ENCODE data around the gene ARHGAP26.

ARHGAP26 gene

DNA sequence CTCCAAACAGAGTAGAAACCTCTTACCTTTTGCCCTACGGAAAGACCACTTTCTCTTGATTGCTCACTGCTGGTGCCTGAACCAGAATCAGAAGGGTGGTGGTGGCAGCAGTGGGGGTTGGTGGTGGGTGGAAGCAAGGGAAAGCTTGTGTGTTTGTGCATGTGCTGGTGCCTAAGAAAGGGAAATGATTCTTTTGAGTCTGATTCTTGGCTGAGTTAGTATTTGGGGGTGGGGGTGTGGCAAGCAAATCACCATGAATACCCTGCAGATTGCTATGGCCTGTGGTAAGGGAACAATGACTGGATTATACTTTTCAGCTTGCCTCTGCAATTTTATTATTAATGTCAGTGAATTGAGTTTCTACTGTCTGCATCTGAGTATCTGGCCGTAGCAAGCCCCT is 106.6 kb downstream of the ARHGAP26 start:
- DNase-seq = no peak

DNA sequence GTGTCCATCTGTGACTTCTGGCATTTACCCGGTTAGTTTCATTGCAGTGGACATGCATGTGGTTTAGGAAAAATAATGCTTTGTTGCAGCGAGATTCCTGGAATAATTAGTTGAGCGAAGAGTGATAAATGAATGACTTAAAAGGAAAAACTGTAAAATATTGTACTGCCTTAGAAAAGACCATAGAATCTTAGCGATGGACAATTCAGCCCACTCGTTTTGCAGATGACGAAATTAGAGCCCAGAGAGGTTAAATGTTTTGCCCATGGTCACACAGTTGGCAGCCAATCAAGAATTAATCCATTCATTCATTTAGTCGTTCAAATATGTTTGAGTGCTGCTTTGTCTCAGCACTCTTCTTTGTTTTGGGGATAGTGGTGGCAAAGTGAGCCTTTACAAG is 107.9 kb downstream of the ARHGAP26 start:
- no peak for DNase-seq

DNA sequence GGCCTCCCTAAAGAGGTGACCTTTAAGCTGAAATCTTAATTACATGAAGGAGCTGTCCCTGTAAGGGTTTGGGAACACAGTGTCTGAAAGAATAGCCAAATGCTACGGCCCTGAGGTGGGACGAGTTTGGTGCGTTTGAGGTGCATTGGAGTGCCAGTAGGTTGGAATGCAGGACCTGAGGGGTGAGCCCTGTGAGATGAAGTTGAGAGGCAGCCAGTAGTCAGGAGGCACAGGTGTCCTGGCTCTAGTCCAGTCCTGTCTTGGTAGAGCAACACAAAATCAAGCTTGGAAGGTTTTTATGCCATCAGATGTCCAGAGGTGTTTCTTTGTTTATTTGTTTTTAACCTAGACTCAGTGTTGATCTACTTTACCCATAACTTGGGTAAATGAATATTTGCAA is 108.5 kb downstream of the ARHGAP26 start:
- DNase-seq = no peak

DNA sequence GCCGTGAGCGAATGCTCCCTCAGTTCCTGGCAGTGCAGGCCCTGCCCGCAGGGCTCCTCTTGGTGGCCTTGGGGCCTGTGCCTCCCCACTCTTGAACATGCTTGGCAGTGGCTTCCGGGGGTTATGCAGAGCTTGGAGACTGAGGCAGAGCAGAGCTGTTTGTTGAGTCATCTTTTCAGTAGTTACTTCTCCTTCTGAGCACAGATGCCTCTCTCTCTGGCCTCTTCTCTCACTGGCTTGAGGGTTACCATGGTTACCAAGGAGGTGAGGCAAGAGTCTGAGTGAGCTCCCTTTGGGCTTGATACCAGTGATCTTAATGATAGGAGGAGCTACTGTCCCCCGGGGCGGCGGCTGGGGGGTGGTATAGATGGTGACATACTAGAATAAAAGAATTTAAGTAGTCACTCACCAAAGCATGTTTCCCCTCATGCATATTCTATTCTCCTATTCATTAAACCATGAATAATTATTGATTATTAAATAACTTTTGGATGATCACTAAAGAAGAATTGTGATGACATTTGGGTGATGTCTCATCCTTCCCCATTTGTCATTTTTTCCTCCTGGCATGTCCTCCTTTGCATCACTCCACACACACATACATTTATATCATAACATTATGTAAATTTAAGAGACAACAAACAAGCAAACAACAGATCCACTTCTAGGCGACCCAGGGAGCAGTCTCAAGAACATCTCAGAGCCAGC is 111.1 kb downstream of the ARHGAP26 start:
- DNase-seq = peak; percentile 65

DNA sequence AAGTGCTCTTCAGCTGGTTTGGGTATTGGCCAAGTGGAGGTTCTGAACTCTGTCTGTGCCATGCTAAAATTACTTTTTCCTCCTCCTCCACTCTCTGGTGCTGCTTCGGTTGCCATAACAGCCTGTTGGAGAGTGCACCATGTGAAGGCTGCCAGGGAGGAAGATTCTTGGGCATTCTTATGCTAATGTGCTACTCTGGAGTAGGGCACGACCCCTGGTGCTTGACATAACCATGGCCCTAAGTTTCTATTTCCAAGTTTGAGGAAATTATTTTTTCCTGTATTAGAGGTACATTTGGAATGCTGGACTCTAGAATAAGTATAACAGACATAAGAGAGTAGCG is 111.6 kb downstream of the ARHGAP26 start:
- DNase-seq = no peak

DNA sequence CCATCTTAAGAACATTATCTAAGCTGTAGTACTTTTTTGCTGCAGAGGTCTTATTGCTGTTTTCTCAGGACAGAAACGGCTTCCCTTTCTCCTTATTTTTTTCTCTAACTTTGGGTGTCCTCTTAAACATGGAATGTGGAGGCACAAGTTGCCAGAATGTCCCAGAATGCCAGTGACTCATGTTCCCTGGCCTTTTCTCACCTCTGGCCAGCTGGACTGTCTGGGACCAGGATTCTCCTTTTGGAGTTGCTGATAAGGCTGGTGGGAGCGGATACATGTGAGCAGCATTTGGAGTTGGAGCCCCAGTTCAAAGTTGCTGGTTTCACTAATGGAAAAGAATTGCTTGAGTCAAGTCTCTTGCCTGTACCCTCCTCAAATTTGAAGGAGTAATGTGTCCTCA is 112.8 kb downstream of the ARHGAP26 start:
- DNase-seq = peak; percentile 69

DNA sequence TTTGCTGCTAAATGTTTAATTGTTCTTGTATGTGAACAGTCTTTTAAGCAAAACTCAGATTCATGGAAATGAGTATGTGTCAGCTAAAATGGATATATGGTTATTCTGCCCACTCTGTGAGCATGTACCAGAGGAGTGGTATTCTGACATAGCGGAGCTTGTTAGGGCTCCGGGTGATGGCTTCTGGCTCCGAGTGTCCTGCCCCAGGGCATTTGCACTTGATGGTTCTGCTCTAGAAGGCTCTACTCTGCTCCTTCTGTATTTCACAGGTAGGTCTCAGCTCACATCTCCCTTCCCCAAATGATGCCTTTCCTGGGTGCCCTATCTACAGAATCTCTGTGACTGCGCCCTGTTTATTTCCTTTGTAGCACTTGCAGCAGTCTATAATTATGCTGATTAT is 113.3 kb downstream of the ARHGAP26 start:
- DNase-seq = no peak

DNA sequence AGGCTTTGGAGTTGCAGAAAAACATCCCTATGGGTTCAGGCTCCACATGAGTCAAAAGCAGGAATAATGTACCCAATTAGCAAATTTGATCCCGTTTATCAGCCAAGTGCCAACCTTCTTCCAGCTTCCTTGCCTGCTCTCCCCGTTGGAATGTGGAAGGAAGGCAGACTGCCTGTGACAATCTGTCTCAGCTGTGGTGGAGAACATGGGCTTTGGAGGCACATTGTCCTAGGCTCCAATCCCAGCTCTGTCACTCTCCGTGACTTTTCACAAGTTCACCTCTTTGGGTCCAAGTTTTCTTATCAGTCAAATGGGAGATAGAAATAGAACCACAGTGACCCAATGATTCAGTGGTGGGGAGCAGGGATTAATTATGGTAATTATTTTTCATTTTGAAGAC is 113.9 kb downstream of the ARHGAP26 start:
- no peak for DNase-seq

DNA sequence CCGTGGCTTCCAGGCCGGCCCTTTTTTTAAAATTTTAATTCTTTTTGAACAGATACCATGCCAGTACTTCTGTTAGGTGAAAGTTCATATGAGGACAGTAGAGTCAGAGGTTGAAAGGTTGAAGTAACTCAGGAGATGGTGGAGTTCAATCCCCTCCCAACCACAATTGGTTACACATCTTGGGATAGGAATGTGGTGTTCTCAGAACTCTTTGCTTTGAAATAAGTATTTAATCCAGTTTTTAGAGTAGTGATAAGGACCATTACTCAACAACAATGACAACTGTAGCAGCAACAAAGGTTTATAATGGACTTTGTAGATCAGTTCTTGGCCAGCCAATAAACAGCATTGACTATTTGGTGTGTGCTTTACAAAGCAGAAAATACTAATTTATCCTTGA is 116.0 kb downstream of the ARHGAP26 start:
- DNase-seq = peak; percentile 37

DNA sequence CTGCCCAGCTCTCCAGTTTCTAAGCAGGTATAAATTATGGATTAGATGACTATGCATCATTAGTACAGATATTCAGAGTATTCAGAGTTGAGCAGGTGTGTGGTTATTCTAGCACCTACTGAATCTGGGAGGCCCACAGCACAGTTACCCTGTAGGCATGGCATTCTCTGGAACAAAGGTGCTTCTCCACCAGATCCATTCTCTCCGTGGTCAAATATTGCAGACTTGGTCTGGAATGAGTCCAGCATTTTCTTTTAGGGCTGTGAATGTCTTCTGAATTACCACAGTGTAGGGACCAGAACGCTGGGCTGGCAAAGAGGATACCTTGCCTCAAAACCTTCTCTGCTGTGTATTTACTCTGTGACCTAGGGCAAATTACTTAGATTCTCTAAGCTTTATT is 116.8 kb downstream of the ARHGAP26 start:
- DNase-seq = no peak

DNA sequence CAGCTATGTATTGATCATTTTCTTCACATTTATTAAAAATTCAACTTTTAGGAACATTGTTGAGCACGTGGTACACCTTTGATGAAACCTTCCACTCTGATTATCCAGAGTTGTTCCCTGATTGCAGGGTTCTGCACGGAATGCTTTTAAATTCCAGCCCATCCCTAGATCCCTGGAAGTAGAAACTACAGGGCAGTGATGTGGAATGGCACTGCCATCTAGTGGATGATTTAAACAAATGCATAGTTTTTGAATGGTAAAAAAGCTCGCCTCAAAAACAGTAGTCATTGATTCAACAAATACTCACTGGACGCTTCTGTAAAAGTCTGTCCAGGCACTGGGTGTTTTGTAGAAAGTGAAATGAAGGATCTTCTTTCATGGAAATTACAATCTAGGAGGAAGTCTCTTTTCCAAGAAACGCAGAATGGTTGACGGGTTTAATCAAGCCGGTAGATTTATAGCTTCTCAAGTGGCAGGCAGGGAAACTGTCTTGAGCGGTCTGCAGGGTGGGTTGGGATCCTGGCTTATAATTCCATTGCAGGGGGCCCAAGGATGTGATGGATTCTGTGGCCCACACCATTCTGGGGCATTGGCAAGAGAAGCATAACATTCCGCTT is 118.4 kb downstream of the ARHGAP26 start:
- peak; percentile 66 for DNase-seq

DNA sequence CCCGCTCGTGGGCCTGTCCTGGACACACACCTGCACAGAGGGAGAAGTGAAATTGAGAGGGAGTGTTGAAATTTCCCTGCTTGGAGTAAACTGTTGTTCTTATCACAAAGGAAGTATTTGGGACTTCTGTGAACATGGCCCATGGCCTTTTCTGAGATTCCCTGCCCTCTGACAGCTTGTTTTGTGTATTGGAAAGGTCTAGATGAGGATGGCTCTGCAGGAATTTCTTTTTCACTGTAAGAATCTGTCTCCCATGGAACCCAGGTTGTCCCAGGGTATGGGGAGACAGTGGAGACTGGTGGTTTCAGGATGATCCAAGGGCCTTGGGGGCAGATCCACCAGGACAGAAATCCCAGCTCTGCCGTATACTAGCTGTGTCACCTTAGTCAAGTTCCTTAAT is 121.8 kb downstream of the ARHGAP26 start:
- DNase-seq = no peak

DNA sequence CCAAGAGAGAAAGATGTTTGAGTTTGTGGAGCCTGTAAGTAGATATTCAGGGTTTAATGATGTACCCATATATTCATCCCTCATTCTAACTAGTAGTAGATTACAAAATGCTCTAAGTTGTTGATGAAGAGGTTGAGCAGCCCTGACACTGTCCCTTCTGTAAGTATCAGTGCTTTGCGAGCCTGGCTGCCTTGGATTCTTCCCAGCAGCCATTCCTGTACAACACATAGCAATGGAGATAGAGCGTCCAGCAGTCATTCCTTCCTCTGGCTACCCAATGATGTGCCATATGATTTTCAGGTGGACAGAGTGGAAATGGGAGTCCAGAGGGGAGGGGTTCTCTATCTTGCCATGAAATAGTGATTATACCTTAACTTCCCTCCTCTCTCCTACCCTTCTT is 124.1 kb downstream of the ARHGAP26 start:
- DNase-seq = no peak

DNA sequence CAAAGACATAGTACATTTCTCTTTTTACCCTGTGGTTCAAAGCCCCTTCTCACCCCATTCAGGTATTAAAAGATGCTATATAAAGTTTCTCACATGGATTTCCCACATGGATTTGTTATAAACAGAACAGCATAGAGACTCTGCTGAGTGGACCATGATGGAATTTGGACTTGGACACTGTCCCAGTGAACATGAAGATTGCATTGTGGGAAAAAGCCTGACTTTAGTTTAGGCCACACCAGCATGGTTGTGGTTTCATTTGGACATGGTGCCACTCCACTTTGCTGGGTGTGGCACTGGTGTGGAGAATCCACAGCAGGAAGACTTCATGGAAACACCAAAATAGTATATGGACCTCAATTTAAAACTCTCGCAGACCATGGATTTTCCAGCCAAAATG is 124.6 kb downstream of the ARHGAP26 start:
- peak; percentile 70 for DNase-seq

DNA sequence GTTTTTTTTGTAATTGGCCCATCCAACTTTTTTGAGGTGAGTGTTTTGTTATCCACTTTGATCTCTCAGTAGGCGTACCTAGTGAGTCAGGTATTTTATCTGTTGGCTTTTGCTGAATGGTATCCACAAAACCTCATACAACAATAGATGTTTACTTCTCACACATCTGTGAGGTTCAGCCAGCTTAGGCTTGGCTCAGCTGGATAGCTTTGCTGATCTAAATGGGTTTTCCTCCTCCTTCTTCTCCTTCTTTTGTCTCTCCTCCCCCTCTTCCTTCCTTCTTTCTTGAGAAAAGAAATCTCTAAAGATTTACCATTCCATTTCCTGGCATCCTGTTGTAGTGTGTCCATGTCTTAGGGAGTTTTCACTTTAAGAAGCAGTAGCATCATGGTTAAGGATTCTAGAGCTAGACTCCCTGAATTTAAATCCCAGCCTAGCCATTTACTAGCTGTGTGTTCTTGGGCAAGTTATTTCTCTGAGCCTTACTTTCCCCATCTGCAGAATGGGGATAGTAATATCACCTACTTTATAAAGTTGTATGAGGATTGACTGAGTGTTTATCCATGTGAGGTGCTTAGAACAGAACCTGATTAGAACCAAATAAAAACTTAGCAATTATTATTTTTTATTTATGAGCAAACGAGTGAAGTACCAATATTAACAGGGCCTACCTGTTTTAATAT is 126.3 kb downstream of the ARHGAP26 start:
- no peak for DNase-seq

DNA sequence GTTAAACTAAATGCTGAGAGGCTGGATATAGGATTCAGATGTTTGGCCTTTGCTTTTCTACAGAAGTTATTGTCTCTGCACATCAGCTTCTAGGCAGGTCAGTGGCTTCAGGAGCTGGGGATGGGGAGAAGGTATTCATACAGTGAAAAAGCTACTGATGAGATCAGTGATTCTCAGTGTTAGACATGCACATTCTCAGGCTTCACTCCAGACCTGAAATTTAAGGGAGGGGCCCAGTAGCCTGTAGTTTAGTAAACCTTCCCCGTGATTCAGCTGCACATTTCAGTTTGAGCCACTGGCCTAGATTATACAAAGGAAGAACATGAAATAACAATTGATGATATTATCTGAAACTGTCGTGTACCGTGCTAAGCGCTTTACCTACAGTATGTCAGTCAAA is 127.2 kb downstream of the ARHGAP26 start:
- no peak for DNase-seq

DNA sequence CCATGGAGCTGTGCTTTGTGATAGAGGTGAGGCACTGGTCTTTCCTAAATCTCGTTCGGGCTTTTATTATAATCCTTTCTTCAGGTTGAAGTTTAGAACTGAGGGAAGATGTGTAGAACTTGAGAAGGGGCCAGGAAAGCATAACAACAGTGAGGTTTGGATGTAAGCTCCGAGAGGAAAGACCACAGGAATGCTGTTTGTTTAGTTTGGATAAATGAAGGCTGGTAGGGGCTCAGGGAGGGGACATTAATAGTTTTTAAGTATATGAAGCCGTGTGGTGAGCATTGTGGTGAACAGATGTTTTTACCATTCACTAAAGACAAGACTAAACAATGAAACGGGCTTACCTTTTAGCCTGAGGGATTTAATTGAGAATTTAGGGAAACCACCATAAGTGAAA is 130.8 kb downstream of the ARHGAP26 start:
- DNase-seq = peak; percentile 74

DNA sequence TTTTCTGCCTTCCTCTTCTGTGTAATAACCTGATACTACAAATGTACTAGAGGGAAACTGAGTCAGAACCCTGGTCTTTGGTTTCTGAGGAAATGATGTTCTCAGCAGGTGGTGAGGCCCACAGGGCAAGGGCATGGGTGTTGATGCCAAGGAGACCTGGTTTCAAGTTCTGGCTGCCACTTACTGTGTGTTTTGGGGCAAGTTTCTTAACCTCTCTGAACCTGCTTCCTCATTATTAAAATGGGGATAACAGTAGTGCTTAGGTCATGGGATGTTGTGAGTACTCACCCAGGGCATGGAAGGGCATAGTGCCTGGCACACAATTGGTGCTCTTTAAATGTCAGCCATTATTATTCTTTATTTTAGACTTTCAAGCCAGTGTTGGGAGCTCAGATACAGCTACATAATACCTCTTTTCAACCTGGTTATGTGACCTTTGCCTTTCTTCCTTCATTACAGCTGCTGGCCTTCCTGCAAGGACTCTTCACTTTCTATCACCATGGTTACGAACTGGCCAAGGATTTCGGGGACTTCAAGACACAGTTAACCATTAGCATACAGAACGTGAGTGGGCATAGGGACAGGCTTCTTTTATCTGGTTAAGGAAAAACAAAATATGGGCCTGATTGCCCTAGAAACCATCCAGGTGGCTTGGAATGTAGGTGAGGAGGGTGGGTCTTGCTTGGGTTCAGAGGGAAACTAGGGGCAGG is 131.5 kb downstream of the ARHGAP26 start:
- DNase-seq = no peak

DNA sequence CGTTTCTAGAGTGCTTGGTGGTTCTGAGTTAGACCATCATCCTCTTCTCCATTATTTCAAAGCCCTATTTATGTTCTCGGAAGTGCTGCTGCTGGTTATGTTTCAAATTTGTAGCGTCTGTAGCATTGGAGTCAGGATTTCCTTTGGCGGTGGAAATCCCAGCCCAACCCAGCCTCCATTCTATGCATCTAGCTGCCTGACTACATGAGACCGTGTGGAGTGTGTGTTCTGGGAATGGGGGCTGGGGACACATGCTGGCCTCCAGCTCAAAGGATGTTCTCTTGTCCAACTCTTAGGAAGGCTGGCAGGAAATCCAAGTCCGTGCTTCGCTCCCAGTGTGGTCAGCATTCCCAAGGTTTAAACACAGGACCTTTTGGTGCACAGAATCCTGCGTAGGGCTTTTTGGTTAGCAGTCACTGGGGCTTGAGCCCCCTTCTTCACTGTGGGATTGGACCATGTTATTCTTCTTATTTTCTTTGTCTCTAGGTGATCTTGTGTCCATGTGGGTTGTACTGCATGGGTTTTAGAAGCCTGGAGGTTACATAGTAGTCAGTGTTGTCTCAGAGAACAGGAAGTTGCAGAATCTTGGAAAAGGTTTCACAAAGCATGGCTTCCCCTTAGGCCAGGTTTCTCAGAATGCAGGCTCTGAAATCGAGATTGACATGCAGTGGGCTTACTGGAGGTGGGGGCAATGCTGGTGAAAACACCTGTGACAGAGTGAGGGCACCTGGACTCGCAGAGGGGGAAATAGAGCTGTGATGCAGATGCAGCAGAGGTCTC is 132.2 kb downstream of the ARHGAP26 start:
- DNase-seq = no peak

DNA sequence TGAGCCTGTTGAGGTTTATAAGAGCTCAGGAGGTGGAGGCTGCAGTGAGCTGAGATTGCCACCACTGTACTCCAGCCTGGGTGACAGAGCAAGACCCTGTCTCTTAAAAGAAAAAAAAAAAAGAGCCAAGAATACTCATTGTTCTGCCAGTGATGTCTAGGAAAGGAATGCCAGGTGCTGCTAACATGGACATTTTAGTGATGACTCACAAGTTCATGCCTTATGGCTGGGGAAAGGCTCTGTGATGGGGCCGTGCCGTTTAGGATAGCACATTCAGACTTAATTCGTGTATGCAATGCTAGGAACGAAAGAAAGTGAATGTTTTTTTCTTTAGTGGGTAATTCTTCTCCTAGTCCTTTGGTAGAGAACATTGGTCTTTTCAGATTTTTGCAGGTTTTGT is 134.2 kb downstream of the ARHGAP26 start:
- DNase-seq = peak; percentile 18

DNA sequence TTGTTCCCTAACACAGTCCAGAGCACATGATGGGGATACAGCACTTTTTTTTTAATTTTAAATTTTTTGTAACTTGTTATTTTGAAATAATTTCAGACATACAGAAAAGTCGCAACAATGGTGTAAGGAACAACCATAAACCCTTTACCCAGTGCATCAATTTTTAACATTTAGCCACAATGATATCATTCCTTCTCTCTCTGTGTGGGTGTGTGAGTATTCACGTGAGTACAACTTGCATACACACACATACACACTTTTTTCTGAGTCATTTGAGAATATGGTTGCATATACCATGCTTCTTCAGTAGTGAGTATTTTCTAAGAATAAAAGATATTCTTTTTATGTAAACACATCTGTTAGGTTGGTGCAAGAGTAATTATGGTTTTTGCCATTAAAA is 135.2 kb downstream of the ARHGAP26 start:
- no peak for DNase-seq

DNA sequence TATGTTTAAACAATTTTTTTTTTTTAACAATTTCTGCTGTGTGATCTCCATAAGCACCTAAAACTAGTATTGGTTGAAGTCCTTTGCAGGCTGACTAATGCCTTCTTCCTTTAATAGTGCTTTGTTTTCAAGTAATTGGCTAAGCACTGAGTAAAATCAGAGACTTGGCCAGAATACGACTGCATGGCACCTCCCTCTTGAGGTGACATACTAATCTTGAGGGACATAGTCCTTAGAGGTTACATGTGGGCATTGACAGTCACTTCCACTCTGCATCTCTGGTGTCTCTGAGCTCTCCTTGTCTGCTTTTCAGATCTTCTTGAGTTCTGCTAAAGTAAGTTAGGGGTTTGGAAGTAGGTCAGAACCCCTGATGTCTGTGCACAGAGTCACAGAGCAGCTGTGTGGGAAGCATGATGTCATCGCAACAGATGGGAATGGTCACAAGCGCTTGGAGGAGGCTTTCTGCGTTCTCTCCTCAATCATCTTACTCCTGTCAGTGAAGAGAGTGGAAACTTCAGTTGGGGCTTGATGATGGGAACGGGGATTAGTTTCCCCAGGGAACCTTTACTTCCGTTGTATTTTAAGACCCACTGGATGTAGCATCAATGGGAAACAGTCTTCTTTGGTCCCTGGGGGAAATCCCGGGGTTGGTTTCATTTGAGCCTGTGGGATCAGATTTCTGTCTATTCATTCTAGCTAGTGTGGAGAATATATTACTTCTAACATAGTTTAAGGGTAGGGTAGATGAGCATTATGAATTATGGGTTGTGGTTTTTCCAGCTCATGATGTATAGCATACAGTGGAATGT is 136.9 kb downstream of the ARHGAP26 start:
- DNase-seq = peak; percentile 40

Measured in EL (cell line).